Midbrain (tissue), 1 donor: ENCODE data around the gene ASB4.
"Not testable (repeated sequence)": the region's sequence is repeated elsewhere in the genome, so short reads cannot be mapped to it uniquely, and the experiment has no call there.

Experiments used
- DNase-seq: peaks from one replicate; lab custom pipeline; 2025; lab: John Stamatoyannopoulos, UW

Gene ASB4

GRCh38 chr7:95485391-95486123 lies at the start of gene ASB4:
Gene ASB4 (plus strand): TSS chr7:95485943. CDS start chr7:95485972, 29 bp downstream.
- no peak for DNase-seq

- DNase-seq, result no peak
Observed at GRCh38 chr7:95436407-95436806, 49.3 kb upstream of the ASB4 start.

- no peak for DNase-seq
Observed at GRCh38 chr7:95440394-95441038, 45.2 kb upstream of the ASB4 start.

GRCh38 chr7:95441042-95441823 lies 44.5 kb upstream of the ASB4 start:
- no peak for DNase-seq

GRCh38 chr7:95444796-95445195 lies 40.9 kb upstream of the ASB4 start:
- no peak for DNase-seq

- DNase-seq, result no peak
Observed at GRCh38 chr7:95446618-95447017, 39.1 kb upstream of the ASB4 start.

- DNase-seq, result no peak
Observed at GRCh38 chr7:95454438-95455045, 31.2 kb upstream of the ASB4 start.

GRCh38 chr7:95457947-95458346 lies 27.8 kb upstream of the ASB4 start:
- DNase-seq, result no peak

GRCh38 chr7:95460653-95461052 lies 25.1 kb upstream of the ASB4 start:
- DNase-seq, result not testable (repeated sequence)

- no peak for DNase-seq
Observed at GRCh38 chr7:95467912-95468607, 17.7 kb upstream of the ASB4 start.

GRCh38 chr7:95469187-95469586 lies 16.6 kb upstream of the ASB4 start:
- no peak for DNase-seq

GRCh38 chr7:95469848-95470247 lies 15.9 kb upstream of the ASB4 start:
- no peak for DNase-seq

GRCh38 chr7:95470452-95470851 lies 15.3 kb upstream of the ASB4 start:
- DNase-seq, result no peak

GRCh38 chr7:95471071-95471470 lies 14.7 kb upstream of the ASB4 start:
- no peak for DNase-seq

GRCh38 chr7:95472581-95473161 lies 13.1 kb upstream of the ASB4 start:
- no peak for DNase-seq

GRCh38 chr7:95473276-95473985 lies 12.3 kb upstream of the ASB4 start:
- no peak for DNase-seq

GRCh38 chr7:95476072-95476847 lies 9.5 kb upstream of the ASB4 start:
- DNase-seq, result peak; percentile 33

GRCh38 chr7:95476904-95477594 lies 8.7 kb upstream of the ASB4 start:
- peak; percentile 70 for DNase-seq

- peak; percentile 40 for DNase-seq
Observed at GRCh38 chr7:95478272-95479037, 7.3 kb upstream of the ASB4 start.
